DLD1 (cell line): ENCODE results near the gene NDC1.
"Not testable (repeated sequence)": the region's sequence is repeated elsewhere in the genome, so short reads cannot be mapped to it uniquely, and the experiment has no call there.

Experiments used
- in situ Hi-C: cut with HindIII; loops from 2 replicates; pipeline ENCODE4 v1.10.0; 2017; ENCODE audit warnings: low sequenced_read_pairs

Gene NDC1

DNA sequence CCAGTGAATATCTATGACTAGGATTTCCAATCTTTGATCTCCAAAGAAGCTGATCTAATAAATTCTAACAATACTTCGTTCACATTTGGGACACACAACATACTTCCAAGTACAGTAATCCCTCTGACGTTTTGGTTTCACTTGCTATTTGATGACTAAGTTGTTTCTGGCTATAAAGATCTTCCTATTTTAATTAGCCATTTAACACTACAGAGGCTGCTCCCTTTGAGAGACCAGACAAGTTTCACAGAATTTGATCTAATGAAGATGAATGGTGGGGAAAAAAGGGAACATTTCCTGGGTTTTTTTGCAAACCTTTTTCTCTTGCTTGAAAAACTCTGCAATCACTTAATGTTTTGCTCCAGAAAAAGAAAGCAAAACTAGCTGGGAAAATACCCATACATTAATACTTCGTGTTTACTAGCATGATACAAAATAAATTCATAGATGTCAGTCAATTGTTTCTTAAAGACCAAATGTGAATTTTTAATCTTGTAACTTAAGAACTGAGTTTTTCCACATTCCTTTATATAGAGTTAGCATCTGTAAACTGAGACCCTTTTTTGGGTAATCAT, 71.2 kb downstream of the NDC1 start:
- in situ Hi-C loops, result no loop called here

DNA sequence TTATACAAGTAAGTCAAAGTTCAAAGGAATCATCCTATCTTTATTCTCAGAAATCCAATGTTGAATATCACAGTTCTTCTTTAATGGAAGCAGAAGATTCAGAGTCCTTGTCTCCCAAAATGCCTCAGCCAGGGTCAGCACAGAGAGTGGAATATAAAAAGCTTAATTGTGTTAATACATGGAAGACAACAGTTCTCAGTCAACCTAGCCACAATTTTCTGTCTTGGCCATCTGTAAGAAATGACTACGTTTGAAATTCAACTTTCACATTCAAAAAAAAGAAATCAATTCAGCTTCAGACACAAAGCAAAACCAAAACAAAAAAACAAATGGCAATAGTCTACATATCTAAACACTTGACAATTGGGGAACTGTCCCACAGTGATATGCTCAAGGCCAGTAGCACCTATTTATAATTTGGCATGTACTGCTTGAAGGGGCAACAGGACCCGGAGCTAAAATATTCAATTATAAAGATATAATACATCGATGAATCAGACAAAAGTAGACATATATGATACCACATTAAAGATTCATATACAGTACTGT, 71.8 kb downstream of the NDC1 start:
- in situ Hi-C loops, result no loop called here

DNA sequence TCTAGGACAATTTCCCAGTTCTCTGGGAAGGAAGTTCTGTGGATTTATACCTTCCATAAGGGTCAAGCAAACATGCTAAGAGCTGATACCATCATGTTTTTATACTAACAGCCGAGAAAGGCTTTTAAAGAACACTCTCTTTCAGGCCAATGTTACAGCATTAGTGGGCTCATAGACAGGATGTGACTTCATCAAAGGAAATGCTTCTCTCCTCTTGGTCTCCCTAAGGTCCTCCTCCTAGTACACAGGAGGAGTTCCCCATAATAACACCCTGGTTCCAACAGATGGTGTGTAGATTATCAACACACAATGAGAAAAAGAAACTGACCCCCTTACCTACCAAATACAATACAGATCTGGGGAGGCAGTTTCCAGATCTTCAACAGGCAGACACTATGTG, 72.4 kb downstream of the NDC1 start:
- in situ Hi-C loops, result no loop called here

DNA sequence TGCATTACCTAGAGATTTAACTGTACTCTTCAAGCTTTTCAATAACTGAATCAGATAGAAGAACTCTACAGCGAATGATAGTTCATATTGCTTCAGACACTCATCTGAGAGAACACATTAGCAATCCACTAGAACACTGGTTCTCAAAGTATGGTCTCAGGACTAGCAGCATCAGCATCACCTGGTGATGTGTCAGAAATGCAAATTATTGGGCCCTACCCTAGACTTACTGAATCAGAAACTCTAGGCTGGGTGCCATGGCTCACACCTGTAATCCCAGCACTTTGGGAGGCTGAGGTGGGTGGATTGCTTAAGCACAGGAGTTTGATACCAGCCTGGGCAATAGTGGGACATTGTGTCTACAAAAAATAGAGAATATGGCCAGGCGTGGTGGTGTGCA, 74.2 kb downstream of the NDC1 start:
- in situ Hi-C loops, result no loop called here

DNA sequence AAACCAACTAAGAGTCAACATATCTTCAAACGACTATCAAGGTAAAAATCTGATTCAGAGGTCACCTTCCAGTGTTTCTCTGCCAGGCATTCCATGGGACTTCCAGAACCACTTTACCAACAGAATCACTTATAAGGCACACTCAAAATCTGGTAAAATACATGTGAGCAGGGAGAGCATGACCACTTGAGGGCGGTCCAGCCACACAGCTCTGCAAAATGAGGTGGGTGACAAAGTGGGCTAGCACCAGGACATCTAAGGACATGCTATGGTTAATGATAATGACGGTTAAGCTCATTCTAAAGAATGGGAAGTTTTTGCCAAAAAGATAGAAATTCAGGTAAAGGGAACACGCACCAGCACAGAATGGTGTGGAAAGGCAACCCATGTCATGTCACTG, 74.6 kb downstream of the NDC1 start:
- in situ Hi-C loops, result no loop called here

DNA sequence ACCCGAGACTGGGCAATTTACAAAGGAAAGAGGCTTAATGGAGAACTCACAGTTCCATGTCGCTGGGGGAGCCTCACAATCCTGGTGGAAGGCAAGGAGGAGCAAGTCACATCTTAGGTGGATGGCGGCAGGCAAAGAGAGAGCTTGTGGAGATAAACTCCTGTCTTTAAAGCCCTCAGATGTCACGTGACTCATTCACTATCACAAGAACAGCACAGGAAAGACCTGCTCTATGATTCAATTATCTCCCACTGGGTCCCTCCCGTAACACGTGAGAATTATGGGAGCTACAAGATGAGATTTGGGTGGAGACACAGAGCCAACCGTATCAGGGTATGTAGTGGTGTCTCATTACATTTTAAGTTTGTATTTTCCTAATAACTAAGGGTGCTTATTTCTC, 77.6 kb downstream of the NDC1 start:
- in situ Hi-C loops, result not testable (repeated sequence)

DNA sequence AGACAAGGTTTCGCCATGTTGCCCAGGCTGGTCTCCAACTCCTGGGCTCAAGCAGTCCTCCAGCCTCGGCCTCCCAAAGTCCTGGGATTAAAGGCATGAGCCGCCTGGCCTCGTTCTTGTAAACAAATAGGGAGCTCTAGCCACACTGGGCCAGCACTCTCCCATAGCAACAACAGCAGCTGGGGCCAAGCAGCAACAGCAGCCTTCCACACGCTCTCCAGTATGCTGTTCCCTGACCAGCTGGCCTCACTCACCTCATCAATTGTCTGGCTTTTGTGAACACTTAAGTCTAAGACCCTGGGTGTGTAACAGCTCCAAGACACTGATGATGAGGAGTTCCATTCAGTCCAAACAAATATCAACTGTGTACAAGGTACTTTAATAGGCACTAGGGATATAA, 82.2 kb downstream of the NDC1 start:
- in situ Hi-C loops, result no loop called here

DNA sequence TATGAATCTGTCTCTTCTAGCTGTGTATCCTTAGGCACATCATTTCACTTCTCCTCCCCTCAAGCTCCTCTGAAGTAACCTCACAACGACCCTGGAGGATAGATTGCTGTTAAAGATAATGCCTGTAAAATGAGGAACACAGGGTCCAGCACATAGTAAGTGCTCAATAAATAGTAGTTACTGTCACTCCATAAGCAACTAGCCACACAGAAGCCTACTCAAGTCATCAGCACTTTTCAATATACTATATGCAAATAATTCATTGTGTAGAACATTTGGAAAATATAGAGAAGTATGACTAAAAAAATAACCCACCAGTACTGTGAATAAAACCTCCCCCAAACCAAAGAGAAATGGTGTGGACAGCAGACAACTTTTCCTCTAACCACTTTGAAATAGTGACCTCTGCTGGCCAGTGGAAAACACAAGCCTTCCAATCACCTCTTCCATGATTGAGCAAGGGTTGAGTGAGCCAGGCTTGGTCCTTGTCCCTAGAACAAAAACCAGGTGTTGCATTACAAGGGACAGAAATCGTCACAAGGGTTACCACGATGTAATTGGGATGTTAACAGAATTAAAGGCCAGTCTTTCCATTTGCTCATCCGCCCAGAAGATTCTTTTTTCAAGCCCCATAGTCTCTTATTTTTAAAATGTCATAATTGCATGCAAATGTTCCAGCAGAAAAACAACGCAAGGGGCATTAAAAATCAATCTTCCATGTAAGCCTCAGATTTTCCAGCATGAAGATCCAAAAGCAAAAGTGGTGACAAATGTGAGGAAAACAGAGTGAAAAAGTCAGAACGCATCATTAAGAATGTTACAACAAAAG, 83.4 kb downstream of the NDC1 start:
- in situ Hi-C loops, result no loop called here

DNA sequence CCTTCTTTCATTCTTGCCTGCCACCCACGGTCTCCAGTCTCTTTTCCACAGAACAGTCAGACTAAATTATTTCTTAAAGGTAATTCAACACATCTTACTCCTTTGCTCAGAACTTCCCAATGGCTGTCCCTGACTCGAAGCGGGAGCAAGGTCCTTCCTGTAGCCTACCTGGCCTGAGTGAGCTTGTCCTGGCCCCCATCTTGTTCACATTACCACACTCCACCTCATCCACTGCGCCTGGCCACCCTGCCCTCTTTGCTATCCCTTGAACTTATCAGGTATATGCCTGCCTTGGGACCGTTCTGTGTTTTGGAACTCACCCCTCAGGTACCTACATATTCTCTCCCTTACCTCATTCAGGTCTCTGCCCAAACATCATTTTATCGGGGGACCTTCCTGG, 85.8 kb downstream of the NDC1 start:
- in situ Hi-C loops, result no loop called here

DNA sequence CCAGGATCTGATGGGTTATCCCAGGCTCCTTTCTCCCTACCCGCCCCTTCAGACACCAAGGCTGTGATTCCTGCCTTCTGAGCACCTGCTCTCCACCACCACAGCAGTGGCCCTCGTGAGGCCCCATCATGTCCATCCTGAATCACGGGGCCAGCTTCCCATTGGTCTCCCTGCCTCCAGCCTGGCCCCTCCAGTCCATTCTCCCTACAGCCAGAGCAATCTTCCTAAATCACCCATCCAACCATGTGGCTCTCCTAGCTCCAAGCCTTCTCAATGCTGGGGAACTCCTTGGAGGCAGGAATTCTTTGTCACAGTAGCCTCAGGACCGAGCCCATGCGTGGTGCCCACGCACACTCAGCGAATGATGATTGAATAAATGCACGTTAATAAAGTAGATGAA, 90.3 kb downstream of the NDC1 start:
- in situ Hi-C loops, result loop anchor here (25.0 kb wide), 2 partner anchors 136 to 286 kb away; partner anchors contain the start of gene DMRTB1

DNA sequence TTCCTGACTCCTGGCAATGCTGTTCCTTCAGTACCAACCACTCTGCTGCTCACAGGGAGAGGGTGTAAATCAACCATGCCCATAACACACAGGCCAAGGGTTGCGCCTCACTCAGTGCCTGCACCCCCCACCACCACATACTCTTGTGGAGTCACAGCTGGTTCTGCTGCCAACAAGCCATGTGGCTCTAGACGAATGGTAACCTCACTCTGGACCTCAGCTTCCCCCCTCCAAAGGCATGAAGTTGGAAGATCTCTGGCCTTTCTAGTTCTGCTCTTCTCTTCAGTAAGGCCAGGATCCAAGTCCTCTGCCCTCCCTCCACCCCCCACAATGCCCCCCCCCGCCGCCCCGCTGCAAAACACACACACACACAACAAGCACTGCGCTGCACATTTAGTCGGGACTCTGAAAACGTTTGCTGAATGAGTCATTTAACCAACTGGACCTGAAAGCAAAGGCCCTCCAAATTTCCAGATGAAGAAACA, 97.4 kb downstream of the NDC1 start:
- in situ Hi-C loops, result loop anchor here (25.0 kb wide), 2 partner anchors 128 to 278 kb away; partner anchors contain the start of gene DMRTB1

DNA sequence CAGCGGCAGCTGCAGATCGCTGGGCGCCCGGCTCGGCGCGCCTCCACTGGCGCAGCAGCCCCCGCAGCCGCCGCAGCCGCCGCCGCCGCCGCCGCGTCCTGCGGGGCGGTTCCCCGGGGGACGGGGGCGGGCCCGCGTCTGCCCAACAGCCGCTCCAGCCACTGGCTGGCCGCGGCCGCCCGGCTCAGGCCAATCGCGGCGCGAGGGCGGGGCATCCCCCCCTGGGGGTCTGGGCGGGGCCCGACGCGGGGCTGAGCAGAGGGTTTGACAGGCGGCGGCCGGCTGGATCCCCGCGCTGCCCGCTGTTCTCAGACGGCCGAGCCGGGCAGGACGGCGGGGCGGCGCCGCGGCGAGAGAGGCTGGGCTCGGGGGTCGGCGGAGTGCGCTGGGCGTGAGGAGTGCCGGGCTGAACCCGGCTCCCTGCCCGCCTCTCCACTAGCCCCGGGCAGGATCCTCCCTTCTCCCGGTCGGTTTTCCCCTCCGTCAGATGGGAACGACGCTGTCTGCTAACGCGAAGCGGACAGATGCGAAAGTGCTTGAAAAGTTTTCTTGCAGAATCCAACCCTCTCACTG, 98.9 kb downstream of the NDC1 start, which contains the start of gene GLIS1:
TSS of gene GLIS1 (minus strand) at position 56 of the 573 bp plus-strand sequence. CDS start 1,100 bp downstream, outside the sequence.
- in situ Hi-C loops, result loop anchor here (25.0 kb wide), 2 partner anchors 127 to 277 kb away; partner anchors contain the start of gene DMRTB1

DNA sequence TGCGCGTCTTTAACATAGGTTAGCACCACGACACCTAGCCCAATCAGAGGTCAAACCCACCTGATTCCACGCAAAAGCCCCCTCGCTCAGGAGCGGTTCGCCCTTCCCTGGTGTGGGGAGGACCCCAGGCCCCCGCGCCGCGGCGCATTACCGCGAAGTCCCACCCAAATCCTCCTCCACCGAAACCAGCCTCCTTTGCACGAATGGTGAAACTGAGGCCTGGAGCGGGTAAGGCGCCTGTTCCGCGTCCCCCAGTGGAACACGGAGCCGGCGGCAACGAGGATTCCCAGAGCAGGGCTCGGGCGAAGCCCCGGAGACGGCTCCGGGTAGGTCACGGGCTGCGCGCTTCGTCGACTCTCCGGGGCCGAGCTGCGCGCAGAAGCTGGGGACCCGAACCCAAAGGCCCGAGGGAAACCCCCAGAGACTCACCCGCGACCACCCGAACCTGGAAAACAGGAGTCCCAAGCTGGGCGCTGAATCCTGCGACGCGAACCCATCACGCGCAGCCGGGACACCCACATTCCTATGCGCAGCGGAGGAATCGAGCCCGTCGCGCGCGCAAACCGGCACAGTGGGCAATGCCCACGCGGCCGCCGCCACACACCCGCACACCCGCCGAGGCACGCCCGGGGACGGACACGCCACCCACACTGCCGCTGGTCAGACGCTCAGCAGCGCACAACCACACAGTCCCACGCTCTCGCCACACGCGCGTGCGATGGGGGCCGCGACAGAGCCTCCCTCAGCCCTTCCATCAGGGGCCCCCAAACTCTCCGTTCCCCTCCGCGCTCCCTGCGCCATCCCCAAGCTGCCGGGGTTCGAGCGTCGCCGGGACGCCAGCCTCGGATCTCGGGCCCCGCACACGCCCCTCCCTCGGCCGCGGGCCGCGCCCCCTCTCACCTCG, 99.6 kb downstream of the NDC1 start:
- in situ Hi-C loops, result loop anchor here (25.0 kb wide), 2 partner anchors 126 to 276 kb away; partner anchors contain the start of gene DMRTB1

DNA sequence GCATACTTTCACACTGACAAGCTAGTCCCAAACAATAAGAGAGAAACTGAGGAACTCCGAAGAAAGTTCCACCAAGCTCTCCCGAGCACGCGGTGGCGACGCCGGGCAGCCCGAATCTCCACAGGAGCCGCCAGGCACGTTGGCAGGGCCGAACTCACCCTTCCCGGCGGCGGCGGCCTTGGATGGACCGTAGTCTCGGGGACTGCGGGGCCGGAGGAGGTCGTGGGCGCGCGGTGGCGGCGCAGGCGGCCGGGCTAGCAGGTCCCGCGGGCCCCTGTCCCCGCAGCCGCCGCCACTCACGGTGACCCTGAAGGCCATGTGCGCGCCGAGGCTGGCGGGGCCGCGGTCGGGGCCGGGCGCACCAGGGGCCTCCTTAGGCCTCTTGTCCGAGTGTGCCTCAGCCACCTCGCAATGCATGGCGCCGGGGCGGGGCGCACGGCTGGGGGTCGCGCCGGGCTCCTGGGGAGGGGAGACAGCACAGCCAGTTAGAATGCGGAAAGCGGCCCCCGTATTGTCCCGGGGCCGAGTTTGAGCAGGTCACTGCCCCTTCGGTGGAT, 100.4 kb downstream of the NDC1 start:
- in situ Hi-C loops, result loop anchor here (25.0 kb wide), 2 partner anchors 125 to 275 kb away; partner anchors contain the start of gene DMRTB1

DNA sequence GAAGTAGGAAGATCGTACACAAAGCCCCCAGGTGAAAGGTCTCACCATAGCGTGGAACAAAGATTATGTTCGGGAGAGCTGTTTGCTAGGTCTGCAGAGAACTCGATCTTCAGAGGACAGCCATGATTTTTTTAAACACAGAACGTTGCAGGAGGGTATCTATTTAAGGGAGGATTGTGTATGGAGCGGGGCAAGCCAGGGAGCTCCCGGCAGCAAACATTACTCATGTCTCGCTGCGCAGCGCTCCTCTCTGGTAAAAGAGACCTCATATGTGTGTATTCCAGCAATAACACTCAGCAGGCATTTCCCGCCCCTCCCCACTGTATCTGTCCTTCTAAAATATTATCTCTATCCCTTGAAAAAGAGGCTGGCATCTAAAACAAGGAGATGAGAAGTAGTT, 101.8 kb downstream of the NDC1 start:
- in situ Hi-C loops, result loop anchor here (25.0 kb wide), 2 partner anchors 124 to 274 kb away; partner anchors contain the start of gene DMRTB1

DNA sequence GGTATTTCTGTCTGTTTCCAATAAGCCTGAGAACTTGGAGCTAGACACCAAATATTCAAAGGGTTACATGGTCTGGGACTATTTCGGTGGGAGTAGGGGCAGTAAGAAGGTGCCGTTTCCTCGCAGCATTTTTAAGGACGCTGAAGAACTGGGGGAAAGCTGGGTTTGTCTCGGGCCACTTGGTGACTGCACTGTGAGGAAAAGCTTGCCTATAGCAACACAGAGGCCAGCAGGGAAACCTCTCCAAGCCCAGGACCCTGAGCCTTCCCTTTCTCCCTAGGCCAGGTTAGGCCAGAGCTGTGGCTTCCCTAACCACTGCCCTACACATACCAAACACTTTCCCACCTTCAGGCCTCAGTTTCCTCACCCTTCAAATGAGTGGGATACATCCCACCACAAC, 102.4 kb downstream of the NDC1 start:
- in situ Hi-C loops, result loop anchor here (25.0 kb wide), 2 partner anchors 123 to 273 kb away; partner anchors contain the start of gene DMRTB1

DNA sequence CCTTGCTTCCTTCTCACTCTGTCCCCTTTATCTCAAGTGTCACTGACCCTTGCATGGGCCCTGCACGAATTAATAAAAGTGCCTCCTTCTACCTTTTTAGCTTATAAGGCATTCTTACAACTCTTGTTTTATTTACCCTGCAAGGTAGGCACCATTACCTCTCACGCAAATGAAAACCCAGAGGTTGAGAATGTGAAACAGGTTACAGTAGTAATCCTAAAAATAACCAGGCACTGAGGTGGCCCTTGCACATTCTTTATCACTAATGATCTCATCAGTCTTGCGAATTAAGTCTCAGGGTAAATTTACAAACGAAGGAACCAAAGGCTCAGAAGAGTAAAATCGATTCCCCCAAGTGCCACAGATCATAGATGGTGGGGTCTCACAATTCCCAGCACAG, 102.8 kb downstream of the NDC1 start:
- in situ Hi-C loops, result loop anchor here (25.0 kb wide), 2 partner anchors 123 to 273 kb away; partner anchors contain the start of gene DMRTB1

DNA sequence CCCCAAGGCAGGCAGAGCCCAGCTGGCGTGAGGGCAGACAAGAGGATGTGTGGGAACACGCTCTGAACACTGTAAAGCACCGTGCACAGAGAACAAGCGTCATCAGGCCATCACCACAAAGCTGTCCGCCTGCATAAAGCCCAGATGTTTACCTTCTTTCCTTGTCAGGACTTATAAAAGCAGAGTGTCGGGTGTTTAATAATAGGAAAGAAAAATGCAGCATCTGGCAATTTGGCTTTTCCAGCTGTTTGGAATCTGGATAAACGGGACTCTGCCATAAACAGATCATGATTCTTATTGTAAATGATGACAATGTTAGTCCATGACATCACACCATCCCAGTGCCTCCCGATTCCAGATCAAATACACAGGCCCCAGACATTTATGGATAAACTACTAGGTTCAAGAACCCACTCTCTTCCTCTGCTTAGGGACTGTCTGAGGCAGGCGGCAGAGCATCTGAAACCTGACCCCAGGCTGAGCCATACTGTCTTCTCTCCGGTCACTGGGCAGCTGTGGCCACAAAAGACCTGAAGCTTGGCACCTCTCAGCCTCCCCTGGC, 103.4 kb downstream of the NDC1 start:
- in situ Hi-C loops, result loop anchor here (25.0 kb wide), 2 partner anchors 122 to 272 kb away; partner anchors contain the start of gene DMRTB1

DNA sequence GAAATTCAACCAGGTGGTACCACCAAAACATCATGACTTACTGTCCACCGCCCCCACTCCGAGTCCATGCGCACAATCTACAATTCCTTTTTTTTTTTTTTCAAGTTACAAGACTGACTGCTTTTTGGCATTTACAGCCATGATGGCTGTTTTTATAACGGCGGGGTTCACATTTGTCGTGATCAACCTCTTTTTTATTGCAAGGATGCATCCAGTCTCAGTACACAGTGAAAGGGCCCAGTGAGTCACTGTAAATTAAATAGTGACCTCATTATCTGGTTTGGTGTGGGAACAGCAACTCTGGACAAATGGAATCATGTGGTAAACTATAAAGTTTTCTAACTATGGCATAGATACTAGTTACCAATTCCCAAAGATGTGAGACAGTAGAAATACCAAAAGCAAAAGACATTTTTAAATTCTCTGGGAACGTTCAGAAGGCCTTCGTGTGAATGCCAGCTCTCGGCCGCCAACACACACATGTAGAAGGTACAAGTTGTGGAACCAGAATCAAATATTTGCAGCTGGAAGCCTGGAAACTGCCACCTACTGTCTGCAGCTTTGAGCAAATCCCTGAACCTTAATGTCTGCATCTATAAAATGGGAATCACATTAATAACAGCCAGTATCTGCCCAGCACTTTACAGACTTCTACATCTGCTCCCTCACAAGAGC, 104.0 kb downstream of the NDC1 start:
- in situ Hi-C loops, result loop anchor here (25.0 kb wide), 2 partner anchors 122 to 272 kb away; partner anchors contain the start of gene DMRTB1
